IMR-90 (cell line): ENCODE measurements around the gene LRRC34. TPM values are rescaled to one million over a fixed set of nuclear protein-coding genes. Genes with fewer than 3 reads are reported as not detected.

Experiments
- ATAC-seq: fragments of 200-7000 bp; cut with Tn5 transposase; 2 replicates; pipeline ENCODE4 v1.9.1; 2020; ENCODE audit warnings: low read depth, mild to moderate bottlenecking, moderate library complexity
- BruUV-seq: library from RNA; stranded (reverse); fragments of 400-500 nt; replicated peaks from 2 replicates; lab custom pipeline; 2021; lab: Mats Ljungman, UMichigan
- CTCF ChIA-PET: fragments of 300-600 bp; formaldehyde crosslinking; extraction: SDS; loops from one replicate; lab custom pipeline; 2021; ENCODE audit warnings: antibody characterized with exemption; lab: Yijun Ruan, JAX
- POLR2A ChIA-PET: fragments of 300-600 bp; sonication (Branson Sonifier 250); formaldehyde crosslinking; loops from one replicate; lab custom pipeline; 2022; ENCODE audit warnings: antibody characterized with exemption; ENCODE audit not compliant: unreplicated experiment; lab: Charles Lee
- DNase-seq: peaks from one replicate; pipeline ENCODE4 v3.0.0; 2013
- H2AFZ ChIP-seq: replicated peaks from 2 replicates; pipeline ENCODE3; 2013; ENCODE audit warnings: low read length, mild to moderate bottlenecking; ENCODE audit not compliant: poor library complexity
- H2AK5ac ChIP-seq: 2 replicates; pipeline ENCODE4 v1.6.1; 2013; ENCODE audit warnings: low read depth, low read length, inconsistent platforms
- H2AK9ac ChIP-seq: replicated peaks from 2 replicates; pipeline ENCODE3; 2013; ENCODE audit warnings: mild to moderate bottlenecking, low read depth, low read length, moderate library complexity; ENCODE audit not compliant: poor library complexity
- H2BK120ac ChIP-seq: 2 replicates; pipeline ENCODE4 v1.6.1; 2013; ENCODE audit warnings: low read depth, low read length, inconsistent platforms
- H2BK15ac ChIP-seq: 3 replicates; pipeline ENCODE4 v1.6.1; 2013; ENCODE audit warnings: low read depth, low read length, inconsistent platforms
- H2BK20ac ChIP-seq: 2 replicates; pipeline ENCODE4 v1.6.1; 2013; ENCODE audit warnings: low read depth, mild to moderate bottlenecking, inconsistent platforms, low read length, moderate library complexity
- H2BK5ac ChIP-seq: 2 replicates; pipeline ENCODE4 v1.6.1; 2013; ENCODE audit warnings: mild to moderate bottlenecking, low read depth, low read length, inconsistent platforms; ENCODE audit not compliant: poor library complexity, severe bottlenecking
- H3K14ac ChIP-seq: replicated peaks from 2 replicates; pipeline ENCODE4 v1.6.1; 2013; ENCODE audit warnings: low read depth, low read length, inconsistent platforms
- H3K18ac ChIP-seq: 2 replicates; pipeline ENCODE4 v1.6.1; 2013; ENCODE audit warnings: low read depth, low read length, control low read depth
- H3K23ac ChIP-seq: 2 replicates; pipeline ENCODE4 v1.6.1; 2013; ENCODE audit warnings: low read depth, low read length, inconsistent platforms
- H3K27ac ChIP-seq: 2 replicates; pipeline ENCODE4 v1.5.1; 2013; ENCODE audit warnings: mild to moderate bottlenecking, control low read depth, low read length; ENCODE audit not compliant: insufficient read depth
- H3K27me3 ChIP-seq: 2 replicates; pipeline ENCODE4 v1.6.1; 2013; ENCODE audit warnings: low read length; ENCODE audit not compliant: control insufficient read depth, insufficient read depth
- H3K36me3 ChIP-seq: 2 replicates; pipeline ENCODE4 v1.6.1; 2013; ENCODE audit warnings: low read length, mixed read lengths; ENCODE audit not compliant: control insufficient read depth, insufficient read depth
- H3K4ac ChIP-seq: 2 replicates; pipeline ENCODE4 v1.6.1; 2013; ENCODE audit warnings: low read depth, low read length, inconsistent platforms
- H3K4me1 ChIP-seq: 2 replicates; pipeline ENCODE4 v1.6.1; 2013; ENCODE audit warnings: low read length, mixed read lengths; ENCODE audit not compliant: control insufficient read depth, insufficient read depth
- H3K4me2 ChIP-seq: 2 replicates; pipeline ENCODE4 v1.6.1; 2013; ENCODE audit warnings: low read depth, mild to moderate bottlenecking, control low read depth, low read length, moderate library complexity
- H3K4me3 ChIP-seq: 2 replicates; pipeline ENCODE4 v1.5.1; 2013; ENCODE audit warnings: low read depth, mild to moderate bottlenecking, control low read depth, low read length, moderate library complexity; ENCODE audit not compliant: insufficient read depth
- H3K56ac ChIP-seq: 2 replicates; pipeline ENCODE4 v1.6.1; 2013; ENCODE audit warnings: low read length, inconsistent platforms; ENCODE audit not compliant: insufficient read depth; ENCODE audit errors: extremely low read depth
- H3K79me1 ChIP-seq, 2 experiments: 2 replicates each; pipeline ENCODE4 v1.6.1; 2013; ENCODE audit warnings: low read length in 2 of 2, inconsistent platforms in 1 of 2, low read depth in 1 of 2
- H3K9ac ChIP-seq: 2 replicates; pipeline ENCODE4 v1.6.1; 2013; ENCODE audit warnings: low read depth, low read length, control low read depth
- H3K9me1 ChIP-seq: 2 replicates; pipeline ENCODE4 v1.6.1; 2013; ENCODE audit warnings: low read length, inconsistent platforms; ENCODE audit not compliant: insufficient read depth
- H3K9me3 ChIP-seq: 2 replicates; pipeline ENCODE4 v1.6.1; 2013; ENCODE audit warnings: low read length; ENCODE audit not compliant: control insufficient read depth, insufficient read depth
- H4K20me1 ChIP-seq: 2 replicates; pipeline ENCODE4 v1.6.1; 2013; ENCODE audit warnings: low read length, inconsistent platforms; ENCODE audit not compliant: insufficient read depth
- H4K5ac ChIP-seq: 2 replicates; pipeline ENCODE4 v1.6.1; 2013; ENCODE audit warnings: mild to moderate bottlenecking, low read depth, low read length, control low read depth
- H4K8ac ChIP-seq, 2 experiments: 2 replicates each; pipeline ENCODE4 v1.6.1; 2013; ENCODE audit warnings: low read depth in 2 of 2, low read length in 2 of 2, control low read depth in 1 of 2, inconsistent platforms in 1 of 2
- H4K91ac ChIP-seq: 2 replicates; pipeline ENCODE4 v1.6.1; 2013; ENCODE audit warnings: low read depth, low read length, inconsistent platforms; ENCODE audit not compliant: insufficient read depth
- SMC3 ChIP-seq: fragments of 150-350 bp; IDR thresholded peaks from 2 replicates; pipeline ENCODE4 v1.6.1; 2016; ENCODE audit warnings: low read depth, mild to moderate bottlenecking, antibody characterized with exemption, low read length, moderate library complexity
- WGBS, 2 experiments: methylation state at CpG; one replicate each; pipeline versions ENCODE4 v1.1.5 to v1.1.7; 2013; ENCODE audit warnings: missing lambda C conversion rate in 2 of 2; ENCODE audit not compliant: insufficient read length in 1 of 2; ENCODE audit errors: extremely low coverage in 2 of 2; 5-methylcytosine and 5-hydroxymethylcytosine counted together
- dilution Hi-C: fragments of 300-500 bp; cut with HindIII; formaldehyde crosslinking; loops from one replicate; pipeline ENCODE4 v1.14.3; 2018; ENCODE audit warnings: low sequenced_read_pairs; ENCODE audit not compliant: unreplicated experiment
- in situ Hi-C: fragments of 300-500 bp; cut with MboI; formaldehyde crosslinking; loops from 3 replicates; pipeline ENCODE4 v1.14.3; 2019; ENCODE audit warnings: low sequenced_read_pairs, inconsistent platforms, mixed read lengths
- intact Hi-C: fragments of 100-400 bp; cut with micrococcal nuclease; formaldehyde crosslinking; loops from 2 replicates; pipeline ENCODE4 v1.10.0; 2022
- polyA plus RNA-seq, 3 experiments: library from polyadenylated mRNA; depleted of rRNA; stranded (reverse); fragments of >200 nt; gene quantifications; 2 replicates each; pipeline ENCODE4 v1.2.3, GENCODE V29; 2012; ENCODE audit warnings: low replicate concordance in 1 of 3
- total RNA-seq: library from RNA; depleted of rRNA; stranded (reverse); fragments of >200 nt; gene quantifications from 2 replicates; pipeline ENCODE4 v1.2.3, GENCODE V29; 2012

LRRC34 gene
- total and polyA plus RNA-seq, 2 of the 4 experiments (the other 2 are of a cell fraction): 0.90 to 0.91 TPM

GRCh38 chr3:169822983-169823382 lies 10.3 kb upstream of the LRRC34 start:
- BruUV-seq: no TSS peak
- Histone ChIP-seq H2BK15ac (no peak overlapping the region), H2BK20ac (no peak overlapping the region), H3K27ac (no peak overlapping the region), H4K20me1 (no peaks in the 10 kb centered on the region), H4K91ac (no peak overlapping the region), H3K56ac (no peak overlapping the region), H3K27me3 (no peaks in the 10 kb centered on the region), H3K4me2 (no peak overlapping the region), H3K4me1 (peaks cover 2% of the 10 kb centered on the region), H3K4me3 (no peak overlapping the region), H2BK120ac (no peak overlapping the region), H4K8ac (no peak overlapping the region), H3K18ac (no peak overlapping the region), H2AK9ac (no peak overlapping the region), H2BK5ac (no peak overlapping the region), H3K79me1 (no peaks in the 10 kb centered on the region), H3K36me3 (no peaks in the 10 kb centered on the region), H3K23ac (no peak overlapping the region), H3K9ac (no peak overlapping the region), H3K9me1 (no peaks in the 10 kb centered on the region), H2AFZ (no peak overlapping the region), H4K5ac (no peak overlapping the region), H3K14ac (no peak overlapping the region), H3K4ac (no peak overlapping the region), H2AK5ac (no peak overlapping the region), H3K9me3 (no peaks in the 10 kb centered on the region)
- WGBS, 2 experiments: no CpG with 5 or more reads among the region's 6 CpGs
- intact Hi-C loops: no loop called here
- dilution Hi-C loops: no loop called here
- POLR2A ChIA-PET: no interaction called here
- no peak for ATAC-seq
- no peak for DNase-seq
- no peak for TF ChIP-seq SMC3
- CTCF ChIA-PET: no interaction called here
- in situ Hi-C loops: no loop called here
